WTC11 (cell line): ENCODE results near the gene LYPD1. TPM values are rescaled to one million over a fixed set of nuclear protein-coding genes. Genes with fewer than 3 reads are reported as not detected.

Experiments used
- ATAC-seq: fragments of 200-7000 bp; cut with Tn5 transposase; 2 replicates; pipeline ENCODE4 v1.10.0; 2021; ENCODE audit warnings: mild to moderate bottlenecking, moderate library complexity
- CTCF ChIA-PET: fragments of 300-600 bp; sonication (Branson Sonifier 250); formaldehyde crosslinking; loops from one replicate; lab custom pipeline; 2021; ENCODE audit warnings: antibody characterized with exemption; lab: Charles Lee
- POLR2A ChIA-PET: fragments of 350-600 bp; sonication (Branson Sonifier 250); formaldehyde crosslinking; loops from one replicate; lab custom pipeline; 2021; ENCODE audit warnings: antibody characterized with exemption; lab: Charles Lee
- DNase-seq: peaks from one replicate; pipeline ENCODE4 v3.0.0; 2021; ENCODE audit warnings: low spot score
- H3K27ac Mint-ChIP-seq: 2 replicates; pipeline ENCODE4 v1.8.0; 2021; ENCODE audit warnings: mixed read lengths
- H3K27me3 Mint-ChIP-seq: 2 replicates; pipeline ENCODE4 v1.8.0; 2021; ENCODE audit warnings: low read depth, mild to moderate bottlenecking, moderate library complexity, mixed read lengths
- H3K36me3 Mint-ChIP-seq: 2 replicates; pipeline ENCODE4 v1.8.0; 2021; ENCODE audit warnings: mixed read lengths
- H3K4me1 Mint-ChIP-seq: 2 replicates; pipeline ENCODE4 v1.8.0; 2022; ENCODE audit warnings: mixed read lengths
- H3K4me3 Mint-ChIP-seq: 2 replicates; pipeline ENCODE4 v1.8.0; 2021; ENCODE audit warnings: mild to moderate bottlenecking, moderate library complexity, mixed read lengths
- H3K9me3 Mint-ChIP-seq: 2 replicates; pipeline ENCODE4 v1.8.0; 2021; ENCODE audit warnings: mixed read lengths
- CBFB ChIP-seq: sonication (generic); formaldehyde crosslinking; IDR thresholded peaks from 2 replicates; pipeline ENCODE4 v1.8.1; 2022; ENCODE audit warnings: mild to moderate bottlenecking, low read depth, missing genetic modification reagents
- CREM ChIP-seq: sonication (generic); formaldehyde crosslinking; IDR thresholded peaks from 2 replicates; pipeline ENCODE4 v1.8.1; 2022; ENCODE audit warnings: mild to moderate bottlenecking, missing genetic modification reagents, moderate library complexity
- ETV6 ChIP-seq: sonication (generic); formaldehyde crosslinking; IDR thresholded peaks from 2 replicates; pipeline ENCODE4 v1.8.1; 2022; ENCODE audit warnings: mild to moderate bottlenecking, missing genetic modification reagents
- FOXK1 ChIP-seq: sonication (generic); formaldehyde crosslinking; IDR thresholded peaks from 2 replicates; pipeline ENCODE4 v1.8.0; 2022; ENCODE audit warnings: mild to moderate bottlenecking, moderate library complexity, missing genetic modification reagents
- GTF2I ChIP-seq: fragments of 250-450 bp; sonication (Bioruptor Pico); conservative IDR thresholded peaks from 2 replicates; pipeline ENCODE4 v1.4.0; 2021; ENCODE audit warnings: mild to moderate bottlenecking
- HMGA2 ChIP-seq: fragments of 250-450 bp; sonication (Bioruptor Pico); IDR thresholded peaks from 2 replicates; pipeline ENCODE4 v1.4.0; 2021; ENCODE audit warnings: mild to moderate bottlenecking, moderate library complexity
- MXD4 ChIP-seq: fragments of 250-450 bp; sonication (Bioruptor Pico); IDR thresholded peaks from 2 replicates; pipeline ENCODE4 v1.8.0; 2021; ENCODE audit warnings: mild to moderate bottlenecking, moderate library complexity, borderline replicate concordance
- OVOL2 ChIP-seq: fragments of 250-450 bp; sonication (Bioruptor Pico); IDR thresholded peaks from 2 replicates; pipeline ENCODE4 v1.9.0; 2021; ENCODE audit warnings: mild to moderate bottlenecking, borderline replicate concordance
- SMAD4 ChIP-seq: sonication (generic); formaldehyde crosslinking; IDR thresholded peaks from 2 replicates; pipeline ENCODE4 v1.8.0; 2022; ENCODE audit warnings: mild to moderate bottlenecking, missing genetic modification reagents
- SOX15 ChIP-seq: fragments of 250-450 bp; sonication (Bioruptor Pico); IDR thresholded peaks from 2 replicates; pipeline ENCODE4 v1.9.0; 2021; ENCODE audit warnings: mild to moderate bottlenecking
- ZBTB21 ChIP-seq: sonication (generic); formaldehyde crosslinking; IDR thresholded peaks from 2 replicates; pipeline ENCODE4 v1.8.1; 2023; ENCODE audit warnings: mild to moderate bottlenecking, missing genetic modification reagents, borderline replicate concordance
- ZNF232 ChIP-seq: sonication (generic); formaldehyde crosslinking; IDR thresholded peaks from 2 replicates; pipeline ENCODE4 v1.8.0; 2022; ENCODE audit warnings: mild to moderate bottlenecking, missing genetic modification reagents
- total RNA-seq: library from RNA; stranded (reverse); gene quantifications from 3 replicates; pipeline ENCODE4 v1.2.3, GENCODE V29; 2021
- TF ChIP-seq, protein P1 (sequence below): sonication (generic); formaldehyde crosslinking; IDR thresholded peaks from 2 replicates; pipeline ENCODE4 v1.8.1; 2022; ENCODE audit warnings: missing genetic modification reagents, borderline replicate concordance
- TF ChIP-seq, protein P2 (sequence below): sonication (generic); formaldehyde crosslinking; conservative IDR thresholded peaks from 2 replicates; pipeline ENCODE4 v1.8.1; 2022; ENCODE audit warnings: mild to moderate bottlenecking, missing genetic modification reagents
- TF ChIP-seq, protein P3 (sequence below): sonication (generic); formaldehyde crosslinking; IDR thresholded peaks from 2 replicates; pipeline ENCODE4 v1.8.0; 2022; ENCODE audit warnings: missing genetic modification reagents
- TF ChIP-seq, protein P4 (sequence below): sonication (generic); formaldehyde crosslinking; IDR thresholded peaks from 2 replicates; pipeline ENCODE4 v1.8.0; 2022; ENCODE audit warnings: mild to moderate bottlenecking, missing genetic modification reagents
- TF ChIP-seq, protein P5 (sequence below): sonication (generic); formaldehyde crosslinking; IDR thresholded peaks from 2 replicates; pipeline ENCODE4 v1.8.1; 2023; ENCODE audit warnings: mild to moderate bottlenecking, missing genetic modification reagents, moderate library complexity
- TF ChIP-seq, protein P6 (sequence below): sonication (generic); formaldehyde crosslinking; IDR thresholded peaks from 2 replicates; pipeline ENCODE4 v1.8.1; 2023; ENCODE audit warnings: mild to moderate bottlenecking, missing genetic modification reagents, borderline replicate concordance
- TF ChIP-seq, protein P7 (sequence below): sonication (generic); formaldehyde crosslinking; IDR thresholded peaks from 2 replicates; pipeline ENCODE4 v1.8.0; 2023; ENCODE audit warnings: missing genetic modification reagents, mild to moderate bottlenecking, borderline replicate concordance
- TF ChIP-seq, protein P8 (sequence below): sonication (generic); formaldehyde crosslinking; IDR thresholded peaks from 2 replicates; pipeline ENCODE4 v1.8.1; 2023; ENCODE audit warnings: mild to moderate bottlenecking, missing genetic modification reagents, moderate library complexity

The LYPD1 gene
- total RNA-seq, 1 experiment from 2014 or later = 2.8 TPM

DNA sequence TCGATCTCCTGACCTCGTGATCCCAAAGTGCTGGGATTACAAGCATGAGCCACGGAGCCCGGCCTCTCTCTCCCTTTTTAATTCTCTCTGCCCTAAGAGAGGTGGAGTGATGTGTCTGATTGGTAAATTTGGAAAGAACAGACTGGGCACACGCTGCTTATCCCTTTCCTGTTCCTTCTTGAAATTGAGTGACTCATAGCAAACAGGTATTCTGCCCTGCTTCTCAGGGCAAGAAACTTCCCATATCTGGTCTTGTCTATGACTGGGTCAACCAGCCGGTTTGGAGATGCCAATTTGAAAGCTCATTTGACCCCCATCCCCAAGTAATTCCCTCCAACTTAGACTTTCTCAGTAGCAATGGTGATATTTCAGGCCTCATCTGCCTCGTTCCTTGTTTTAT lies 15.0 kb downstream of the LYPD1 start:
- no peaks in the 10 kb centered on the region for H3K9me3 Mint-ChIP-seq
- DNase-seq (no peak), ATAC-seq (no peak)
- H3K36me3 Mint-ChIP-seq = no peaks in the 10 kb centered on the region
- H3K27ac Mint-ChIP-seq = no peak overlapping the region
- CTCF ChIA-PET = no interaction called here
- H3K4me1 Mint-ChIP-seq = peaks cover 14% of the 10 kb centered on the region
- no peak overlapping the region for H3K4me3 Mint-ChIP-seq
- TF ChIP-seq, protein P1, sequence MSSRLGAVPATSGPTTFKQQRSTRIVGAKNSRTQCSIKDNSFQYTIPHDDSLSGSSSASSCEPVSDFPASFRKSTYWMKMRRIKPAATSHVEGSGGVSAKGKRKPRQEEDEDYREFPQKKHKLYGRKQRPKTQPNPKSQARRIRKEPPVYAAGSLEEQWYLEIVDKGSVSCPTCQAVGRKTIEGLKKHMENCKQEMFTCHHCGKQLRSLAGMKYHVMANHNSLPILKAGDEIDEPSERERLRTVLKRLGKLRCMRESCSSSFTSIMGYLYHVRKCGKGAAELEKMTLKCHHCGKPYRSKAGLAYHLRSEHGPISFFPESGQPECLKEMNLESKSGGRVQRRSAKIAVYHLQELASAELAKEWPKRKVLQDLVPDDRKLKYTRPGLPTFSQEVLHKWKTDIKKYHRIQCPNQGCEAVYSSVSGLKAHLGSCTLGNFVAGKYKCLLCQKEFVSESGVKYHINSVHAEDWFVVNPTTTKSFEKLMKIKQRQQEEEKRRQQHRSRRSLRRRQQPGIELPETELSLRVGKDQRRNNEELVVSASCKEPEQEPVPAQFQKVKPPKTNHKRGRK (CRISPR knock-in tag) = no peak
- TF ChIP-seq CREM (CRISPR knock-in tag) (no peak), SMAD4 (CRISPR knock-in tag) (no peak), ZNF232 (CRISPR knock-in tag) (no peak), ETV6 (CRISPR knock-in tag) (no peak), ZBTB21 (CRISPR knock-in tag) (no peak), OVOL2 (CRISPR knock-in tag) (no peak)
- TF ChIP-seq, protein P2, sequence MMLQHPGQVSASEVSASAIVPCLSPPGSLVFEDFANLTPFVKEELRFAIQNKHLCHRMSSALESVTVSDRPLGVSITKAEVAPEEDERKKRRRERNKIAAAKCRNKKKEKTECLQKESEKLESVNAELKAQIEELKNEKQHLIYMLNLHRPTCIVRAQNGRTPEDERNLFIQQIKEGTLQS (CRISPR knock-in tag) = no peak
- no peaks in the 10 kb centered on the region for H3K27me3 Mint-ChIP-seq
- POLR2A ChIA-PET = no interaction called here

DNA sequence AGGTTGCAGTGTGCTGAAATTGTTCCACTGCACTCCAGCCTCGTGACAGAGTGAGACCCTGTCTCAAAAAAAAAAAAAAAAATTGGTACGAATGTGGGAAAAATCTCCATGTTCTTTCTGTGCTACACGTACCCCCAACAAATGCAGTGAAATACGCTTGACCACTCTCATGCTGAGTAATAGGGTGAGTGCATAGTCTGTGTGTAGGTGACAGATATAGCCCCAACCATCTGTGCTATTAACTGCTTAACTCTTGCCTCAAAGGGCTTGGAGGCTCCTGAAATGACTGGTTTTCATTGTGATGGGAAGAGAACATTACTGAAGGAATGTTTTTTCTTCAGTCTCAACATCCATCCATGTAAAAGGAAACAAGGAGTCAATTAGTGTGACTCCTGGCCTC lies 15.7 kb downstream of the LYPD1 start:
- H3K27me3 Mint-ChIP-seq = no peaks in the 10 kb centered on the region
- no peak for ATAC-seq
- H3K27ac Mint-ChIP-seq = no peak overlapping the region
- ChIA-PET POLR2A (no interaction called here), CTCF (no interaction called here)
- DNase-seq = no peak
- no peaks in the 10 kb centered on the region for H3K36me3 Mint-ChIP-seq
- H3K4me1 Mint-ChIP-seq = peaks cover 14% of the 10 kb centered on the region
- H3K9me3 Mint-ChIP-seq = no peaks in the 10 kb centered on the region
- no peak overlapping the region for H3K4me3 Mint-ChIP-seq
- TF ChIP-seq GTF2I (CRISPR knock-in tag) (no peak), HMGA2 (CRISPR knock-in tag) (no peak), FOXK1 (no peak), CBFB (CRISPR knock-in tag) (no peak), SOX15 (CRISPR knock-in tag) (no peak), MXD4 (CRISPR knock-in tag) (no peak)
- TF ChIP-seq, protein P3, sequence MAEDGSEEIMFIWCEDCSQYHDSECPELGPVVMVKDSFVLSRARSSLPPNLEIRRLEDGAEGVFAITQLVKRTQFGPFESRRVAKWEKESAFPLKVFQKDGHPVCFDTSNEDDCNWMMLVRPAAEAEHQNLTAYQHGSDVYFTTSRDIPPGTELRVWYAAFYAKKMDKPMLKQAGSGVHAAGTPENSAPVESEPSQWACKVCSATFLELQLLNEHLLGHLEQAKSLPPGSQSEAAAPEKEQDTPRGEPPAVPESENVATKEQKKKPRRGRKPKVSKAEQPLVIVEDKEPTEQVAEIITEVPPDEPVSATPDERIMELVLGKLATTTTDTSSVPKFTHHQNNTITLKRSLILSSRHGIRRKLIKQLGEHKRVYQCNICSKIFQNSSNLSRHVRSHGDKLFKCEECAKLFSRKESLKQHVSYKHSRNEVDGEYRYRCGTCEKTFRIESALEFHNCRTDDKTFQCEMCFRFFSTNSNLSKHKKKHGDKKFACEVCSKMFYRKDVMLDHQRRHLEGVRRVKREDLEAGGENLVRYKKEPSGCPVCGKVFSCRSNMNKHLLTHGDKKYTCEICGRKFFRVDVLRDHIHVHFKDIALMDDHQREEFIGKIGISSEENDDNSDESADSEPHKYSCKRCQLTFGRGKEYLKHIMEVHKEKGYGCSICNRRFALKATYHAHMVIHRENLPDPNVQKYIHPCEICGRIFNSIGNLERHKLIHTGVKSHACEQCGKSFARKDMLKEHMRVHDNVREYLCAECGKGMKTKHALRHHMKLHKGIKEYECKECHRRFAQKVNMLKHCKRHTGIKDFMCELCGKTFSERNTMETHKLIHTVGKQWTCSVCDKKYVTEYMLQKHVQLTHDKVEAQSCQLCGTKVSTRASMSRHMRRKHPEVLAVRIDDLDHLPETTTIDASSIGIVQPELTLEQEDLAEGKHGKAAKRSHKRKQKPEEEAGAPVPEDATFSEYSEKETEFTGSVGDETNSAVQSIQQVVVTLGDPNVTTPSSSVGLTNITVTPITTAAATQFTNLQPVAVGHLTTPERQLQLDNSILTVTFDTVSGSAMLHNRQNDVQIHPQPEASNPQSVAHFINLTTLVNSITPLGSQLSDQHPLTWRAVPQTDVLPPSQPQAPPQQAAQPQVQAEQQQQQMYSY (CRISPR knock-in tag) = no peak
- TF ChIP-seq, protein P4, sequence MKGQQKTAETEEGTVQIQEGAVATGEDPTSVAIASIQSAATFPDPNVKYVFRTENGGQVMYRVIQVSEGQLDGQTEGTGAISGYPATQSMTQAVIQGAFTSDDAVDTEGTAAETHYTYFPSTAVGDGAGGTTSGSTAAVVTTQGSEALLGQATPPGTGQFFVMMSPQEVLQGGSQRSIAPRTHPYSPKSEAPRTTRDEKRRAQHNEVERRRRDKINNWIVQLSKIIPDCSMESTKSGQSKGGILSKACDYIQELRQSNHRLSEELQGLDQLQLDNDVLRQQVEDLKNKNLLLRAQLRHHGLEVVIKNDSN (CRISPR knock-in tag) = no peak
- TF ChIP-seq, protein P5, sequence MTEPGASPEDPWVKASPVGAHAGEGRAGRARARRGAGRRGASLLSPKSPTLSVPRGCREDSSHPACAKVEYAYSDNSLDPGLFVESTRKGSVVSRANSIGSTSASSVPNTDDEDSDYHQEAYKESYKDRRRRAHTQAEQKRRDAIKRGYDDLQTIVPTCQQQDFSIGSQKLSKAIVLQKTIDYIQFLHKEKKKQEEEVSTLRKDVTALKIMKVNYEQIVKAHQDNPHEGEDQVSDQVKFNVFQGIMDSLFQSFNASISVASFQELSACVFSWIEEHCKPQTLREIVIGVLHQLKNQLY (CRISPR knock-in tag) = no peak
- TF ChIP-seq, protein P6, sequence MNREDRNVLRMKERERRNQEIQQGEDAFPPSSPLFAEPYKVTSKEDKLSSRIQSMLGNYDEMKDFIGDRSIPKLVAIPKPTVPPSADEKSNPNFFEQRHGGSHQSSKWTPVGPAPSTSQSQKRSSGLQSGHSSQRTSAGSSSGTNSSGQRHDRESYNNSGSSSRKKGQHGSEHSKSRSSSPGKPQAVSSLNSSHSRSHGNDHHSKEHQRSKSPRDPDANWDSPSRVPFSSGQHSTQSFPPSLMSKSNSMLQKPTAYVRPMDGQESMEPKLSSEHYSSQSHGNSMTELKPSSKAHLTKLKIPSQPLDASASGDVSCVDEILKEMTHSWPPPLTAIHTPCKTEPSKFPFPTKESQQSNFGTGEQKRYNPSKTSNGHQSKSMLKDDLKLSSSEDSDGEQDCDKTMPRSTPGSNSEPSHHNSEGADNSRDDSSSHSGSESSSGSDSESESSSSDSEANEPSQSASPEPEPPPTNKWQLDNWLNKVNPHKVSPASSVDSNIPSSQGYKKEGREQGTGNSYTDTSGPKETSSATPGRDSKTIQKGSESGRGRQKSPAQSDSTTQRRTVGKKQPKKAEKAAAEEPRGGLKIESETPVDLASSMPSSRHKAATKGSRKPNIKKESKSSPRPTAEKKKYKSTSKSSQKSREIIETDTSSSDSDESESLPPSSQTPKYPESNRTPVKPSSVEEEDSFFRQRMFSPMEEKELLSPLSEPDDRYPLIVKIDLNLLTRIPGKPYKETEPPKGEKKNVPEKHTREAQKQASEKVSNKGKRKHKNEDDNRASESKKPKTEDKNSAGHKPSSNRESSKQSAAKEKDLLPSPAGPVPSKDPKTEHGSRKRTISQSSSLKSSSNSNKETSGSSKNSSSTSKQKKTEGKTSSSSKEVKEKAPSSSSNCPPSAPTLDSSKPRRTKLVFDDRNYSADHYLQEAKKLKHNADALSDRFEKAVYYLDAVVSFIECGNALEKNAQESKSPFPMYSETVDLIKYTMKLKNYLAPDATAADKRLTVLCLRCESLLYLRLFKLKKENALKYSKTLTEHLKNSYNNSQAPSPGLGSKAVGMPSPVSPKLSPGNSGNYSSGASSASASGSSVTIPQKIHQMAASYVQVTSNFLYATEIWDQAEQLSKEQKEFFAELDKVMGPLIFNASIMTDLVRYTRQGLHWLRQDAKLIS (CRISPR knock-in tag) = no peak
- TF ChIP-seq, protein P7, sequence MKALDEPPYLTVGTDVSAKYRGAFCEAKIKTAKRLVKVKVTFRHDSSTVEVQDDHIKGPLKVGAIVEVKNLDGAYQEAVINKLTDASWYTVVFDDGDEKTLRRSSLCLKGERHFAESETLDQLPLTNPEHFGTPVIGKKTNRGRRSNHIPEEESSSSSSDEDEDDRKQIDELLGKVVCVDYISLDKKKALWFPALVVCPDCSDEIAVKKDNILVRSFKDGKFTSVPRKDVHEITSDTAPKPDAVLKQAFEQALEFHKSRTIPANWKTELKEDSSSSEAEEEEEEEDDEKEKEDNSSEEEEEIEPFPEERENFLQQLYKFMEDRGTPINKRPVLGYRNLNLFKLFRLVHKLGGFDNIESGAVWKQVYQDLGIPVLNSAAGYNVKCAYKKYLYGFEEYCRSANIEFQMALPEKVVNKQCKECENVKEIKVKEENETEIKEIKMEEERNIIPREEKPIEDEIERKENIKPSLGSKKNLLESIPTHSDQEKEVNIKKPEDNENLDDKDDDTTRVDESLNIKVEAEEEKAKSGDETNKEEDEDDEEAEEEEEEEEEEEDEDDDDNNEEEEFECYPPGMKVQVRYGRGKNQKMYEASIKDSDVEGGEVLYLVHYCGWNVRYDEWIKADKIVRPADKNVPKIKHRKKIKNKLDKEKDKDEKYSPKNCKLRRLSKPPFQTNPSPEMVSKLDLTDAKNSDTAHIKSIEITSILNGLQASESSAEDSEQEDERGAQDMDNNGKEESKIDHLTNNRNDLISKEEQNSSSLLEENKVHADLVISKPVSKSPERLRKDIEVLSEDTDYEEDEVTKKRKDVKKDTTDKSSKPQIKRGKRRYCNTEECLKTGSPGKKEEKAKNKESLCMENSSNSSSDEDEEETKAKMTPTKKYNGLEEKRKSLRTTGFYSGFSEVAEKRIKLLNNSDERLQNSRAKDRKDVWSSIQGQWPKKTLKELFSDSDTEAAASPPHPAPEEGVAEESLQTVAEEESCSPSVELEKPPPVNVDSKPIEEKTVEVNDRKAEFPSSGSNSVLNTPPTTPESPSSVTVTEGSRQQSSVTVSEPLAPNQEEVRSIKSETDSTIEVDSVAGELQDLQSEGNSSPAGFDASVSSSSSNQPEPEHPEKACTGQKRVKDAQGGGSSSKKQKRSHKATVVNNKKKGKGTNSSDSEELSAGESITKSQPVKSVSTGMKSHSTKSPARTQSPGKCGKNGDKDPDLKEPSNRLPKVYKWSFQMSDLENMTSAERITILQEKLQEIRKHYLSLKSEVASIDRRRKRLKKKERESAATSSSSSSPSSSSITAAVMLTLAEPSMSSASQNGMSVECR (CRISPR knock-in tag) = no peak
- TF ChIP-seq, protein P8, sequence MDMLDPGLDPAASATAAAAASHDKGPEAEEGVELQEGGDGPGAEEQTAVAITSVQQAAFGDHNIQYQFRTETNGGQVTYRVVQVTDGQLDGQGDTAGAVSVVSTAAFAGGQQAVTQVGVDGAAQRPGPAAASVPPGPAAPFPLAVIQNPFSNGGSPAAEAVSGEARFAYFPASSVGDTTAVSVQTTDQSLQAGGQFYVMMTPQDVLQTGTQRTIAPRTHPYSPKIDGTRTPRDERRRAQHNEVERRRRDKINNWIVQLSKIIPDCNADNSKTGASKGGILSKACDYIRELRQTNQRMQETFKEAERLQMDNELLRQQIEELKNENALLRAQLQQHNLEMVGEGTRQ (CRISPR knock-in tag) = no peak
